NCI-H748 treated with DMSO at 0.1 percent for 48 hours (cell line): ENCODE data around the gene TRIM69.
A peak's percentile ranks its signal among the peaks of the same experiment; 100 is the strongest.
"Not testable (repeated sequence)": the region's sequence is repeated elsewhere in the genome, so short reads cannot be mapped to it uniquely, and the experiment has no call there.

Source experiments
- DNase-seq: peaks from one replicate; lab custom pipeline; 2025; lab: John Stamatoyannopoulos, UW

The TRIM69 gene

GRCh38 chr15:44743454-44743853 is 7.1 kb downstream of the TRIM69 start:
- not testable (repeated sequence) for DNase-seq

GRCh38 chr15:44753345-44753744 is 17.0 kb downstream of the TRIM69 start:
- no peak for DNase-seq

GRCh38 chr15:44763187-44763586 is 26.9 kb downstream of the TRIM69 start:
- DNase-seq = no peak

GRCh38 chr15:44763848-44764247 is 27.5 kb downstream of the TRIM69 start:
- DNase-seq = no peak

GRCh38 chr15:44765036-44765435 is 28.7 kb downstream of the TRIM69 start:
- DNase-seq = no peak

GRCh38 chr15:44769521-44769920 is 33.2 kb downstream of the TRIM69 start:
- DNase-seq = no peak

- DNase-seq = not testable (repeated sequence)
Observed at GRCh38 chr15:44770715-44771114, 34.4 kb downstream of the TRIM69 start.

GRCh38 chr15:44775953-44776352 is 39.6 kb downstream of the TRIM69 start:
- peak; percentile 54 for DNase-seq

GRCh38 chr15:44779761-44780160 is 43.4 kb downstream of the TRIM69 start:
- no peak for DNase-seq

GRCh38 chr15:44780608-44781007 is 44.3 kb downstream of the TRIM69 start:
- no peak for DNase-seq

- DNase-seq = no peak
Observed at GRCh38 chr15:44781128-44781810, 44.9 kb downstream of the TRIM69 start.

GRCh38 chr15:44782516-44782915 is 46.2 kb downstream of the TRIM69 start:
- no peak for DNase-seq

GRCh38 chr15:44784918-44785274 is 48.6 kb downstream of the TRIM69 start:
- DNase-seq = not testable (repeated sequence)

- DNase-seq = no peak
Observed at GRCh38 chr15:44788748-44789147, 52.4 kb downstream of the TRIM69 start.

GRCh38 chr15:44790215-44790614 is 53.9 kb downstream of the TRIM69 start:
- no peak for DNase-seq

GRCh38 chr15:44790656-44791055 is 54.3 kb downstream of the TRIM69 start:
- DNase-seq = no peak

- no peak for DNase-seq
Observed at GRCh38 chr15:44792715-44793114, 56.4 kb downstream of the TRIM69 start.

GRCh38 chr15:44794072-44794471 is 57.7 kb downstream of the TRIM69 start:
- no peak for DNase-seq

- DNase-seq = no peak
Observed at GRCh38 chr15:44796508-44796907, 60.2 kb downstream of the TRIM69 start.

GRCh38 chr15:44798826-44799225 is 62.5 kb downstream of the TRIM69 start:
- DNase-seq = peak; percentile 7

GRCh38 chr15:44801364-44801763 is 65.0 kb downstream of the TRIM69 start:
- DNase-seq = no peak

- no peak for DNase-seq
Observed at GRCh38 chr15:44801797-44802196, 65.5 kb downstream of the TRIM69 start.

GRCh38 chr15:44802336-44802735 is 66.0 kb downstream of the TRIM69 start:
- no peak for DNase-seq

- DNase-seq = no peak
Observed at GRCh38 chr15:44804298-44805046, 68.1 kb downstream of the TRIM69 start.
